Neuronal stem cell (in vitro differentiated cells): ENCODE measurements around the gene ARL4D.
A peak's percentile ranks its signal among the peaks of the same experiment; 100 is the strongest.
"Not testable (repeated sequence)": the region's sequence is repeated elsewhere in the genome, so short reads cannot be mapped to it uniquely, and the experiment has no call there.

Experiments used
- DNase-seq: peaks from one replicate; pipeline ENCODE4 v3.0.0-alpha.2; 2013; ENCODE audit warnings: low spot score
- H2AFZ ChIP-seq: one replicate; pipeline ENCODE4 v1.6.1; 2013; ENCODE audit warnings: mild to moderate bottlenecking, low read length, inconsistent platforms
- H2AK5ac ChIP-seq: 2 replicates; pipeline ENCODE4 v1.6.1; 2013; ENCODE audit warnings: low read depth, mild to moderate bottlenecking, inconsistent platforms, low read length, moderate library complexity, mixed read lengths
- H2BK120ac ChIP-seq: 2 replicates; pipeline ENCODE4 v1.6.1; 2013; ENCODE audit warnings: low read depth, mild to moderate bottlenecking, inconsistent platforms, low read length, moderate library complexity, mixed read lengths
- H2BK12ac ChIP-seq: one replicate; pipeline ENCODE4 v1.6.1; 2013; ENCODE audit warnings: low read length, inconsistent platforms
- H2BK15ac ChIP-seq: 2 replicates; pipeline ENCODE4 v1.6.1; 2013; ENCODE audit warnings: mild to moderate bottlenecking, low read length, inconsistent platforms, mixed read lengths
- H2BK5ac ChIP-seq: one replicate; pipeline ENCODE4 v1.6.1; 2013; ENCODE audit warnings: inconsistent platforms, mild to moderate bottlenecking, low read length, moderate library complexity
- H3K14ac ChIP-seq: one replicate; pipeline ENCODE4 v1.6.1; 2013; ENCODE audit warnings: low read length, inconsistent platforms
- H3K18ac ChIP-seq: 2 replicates; pipeline ENCODE4 v1.6.1; 2013; ENCODE audit warnings: low read length, inconsistent platforms
- H3K23ac ChIP-seq: 2 replicates; pipeline ENCODE4 v1.6.1; 2013; ENCODE audit warnings: low read depth, mild to moderate bottlenecking, mixed read lengths, low read length, inconsistent platforms; ENCODE audit not compliant: poor library complexity
- H3K27ac ChIP-seq: replicated peaks from 3 replicates; pipeline ENCODE4 v1.5.1; 2013; ENCODE audit warnings: low read length, inconsistent platforms
- H3K27me3 ChIP-seq, 3 experiments: 2 replicates each; pipeline ENCODE4 v1.6.1; 2013; ENCODE audit warnings: low read length in 3 of 3, mild to moderate bottlenecking in 2 of 3, inconsistent platforms in 1 of 3, low read depth in 1 of 3, mixed read lengths in 1 of 3, moderate library complexity in 1 of 3; ENCODE audit not compliant: control insufficient read depth in 3 of 3, insufficient read depth in 3 of 3
- H3K36me3 ChIP-seq, 2 donors: replicated peaks in 1 of 2; 2 replicates each; pipeline ENCODE4 v1.6.1; 2013; ENCODE audit warnings: low read length in 2 of 2; ENCODE audit not compliant: control insufficient read depth in 2 of 2, insufficient read depth in 2 of 2
- H3K4ac ChIP-seq: 2 replicates; pipeline ENCODE4 v1.6.1; 2013; ENCODE audit warnings: inconsistent platforms, mild to moderate bottlenecking, low read length, moderate library complexity
- H3K4me1 ChIP-seq, 2 donors: 1 replicate in 1 of 2; 2 replicates in 1 of 2; pipeline ENCODE4 v1.6.1; 2013; ENCODE audit warnings: low read length in 2 of 2, low read depth in 1 of 2; ENCODE audit not compliant: control insufficient read depth in 2 of 2, insufficient read depth in 1 of 2
- H3K4me2 ChIP-seq: one replicate; pipeline ENCODE4 v1.6.1; 2013; ENCODE audit warnings: mild to moderate bottlenecking, low read length, inconsistent platforms; ENCODE audit not compliant: insufficient read depth, poor library complexity, severe bottlenecking
- H3K4me3 ChIP-seq, 2 donors: 2 replicates each; pipeline ENCODE4 v1.5.1; 2013; ENCODE audit warnings: low read length in 2 of 2, mild to moderate bottlenecking in 2 of 2, inconsistent platforms in 1 of 2, moderate library complexity in 1 of 2
- H3K79me1 ChIP-seq: one replicate; pipeline ENCODE4 v1.6.1; 2013; ENCODE audit warnings: low read depth, mild to moderate bottlenecking, inconsistent platforms, low read length, moderate library complexity
- H3K9ac ChIP-seq: one replicate; pipeline ENCODE4 v1.6.1; 2013; ENCODE audit warnings: mild to moderate bottlenecking, low read depth, low read length, inconsistent platforms; ENCODE audit not compliant: poor library complexity
- H3K9me3 ChIP-seq, 2 donors: replicated peaks in 1 of 2; 2 replicates each; pipeline versions ENCODE3 to v1.6.1; 2013; ENCODE audit warnings: low read length in 2 of 2, mild to moderate bottlenecking in 2 of 2, inconsistent platforms in 1 of 2, low read depth in 1 of 2, mixed read lengths in 1 of 2, moderate library complexity in 1 of 2; ENCODE audit not compliant: control insufficient read depth in 2 of 2, insufficient read depth in 1 of 2
- H4K8ac ChIP-seq: one replicate; pipeline ENCODE4 v1.6.1; 2013; ENCODE audit warnings: low read depth, mild to moderate bottlenecking, inconsistent platforms, low read length, moderate library complexity
- H4K91ac ChIP-seq: one replicate; pipeline ENCODE4 v1.6.1; 2013; ENCODE audit warnings: low read length, low read depth, mild to moderate bottlenecking, inconsistent platforms; ENCODE audit not compliant: poor library complexity
- WGBS, 2 donors: extraction: QIAGEN DNeasy Blood & Tissue Kit; methylation state at CpG; one replicate each; pipeline ENCODE4 v1.1.7; 2013; ENCODE audit warnings: missing lambda C conversion rate in 2 of 2, mixed read lengths in 1 of 2; ENCODE audit not compliant: insufficient read length in 2 of 2, insufficient replicate concordance in 1 of 2; ENCODE audit errors: extremely low coverage in 2 of 2; 5-methylcytosine and 5-hydroxymethylcytosine counted together

The ARL4D gene

DNA sequence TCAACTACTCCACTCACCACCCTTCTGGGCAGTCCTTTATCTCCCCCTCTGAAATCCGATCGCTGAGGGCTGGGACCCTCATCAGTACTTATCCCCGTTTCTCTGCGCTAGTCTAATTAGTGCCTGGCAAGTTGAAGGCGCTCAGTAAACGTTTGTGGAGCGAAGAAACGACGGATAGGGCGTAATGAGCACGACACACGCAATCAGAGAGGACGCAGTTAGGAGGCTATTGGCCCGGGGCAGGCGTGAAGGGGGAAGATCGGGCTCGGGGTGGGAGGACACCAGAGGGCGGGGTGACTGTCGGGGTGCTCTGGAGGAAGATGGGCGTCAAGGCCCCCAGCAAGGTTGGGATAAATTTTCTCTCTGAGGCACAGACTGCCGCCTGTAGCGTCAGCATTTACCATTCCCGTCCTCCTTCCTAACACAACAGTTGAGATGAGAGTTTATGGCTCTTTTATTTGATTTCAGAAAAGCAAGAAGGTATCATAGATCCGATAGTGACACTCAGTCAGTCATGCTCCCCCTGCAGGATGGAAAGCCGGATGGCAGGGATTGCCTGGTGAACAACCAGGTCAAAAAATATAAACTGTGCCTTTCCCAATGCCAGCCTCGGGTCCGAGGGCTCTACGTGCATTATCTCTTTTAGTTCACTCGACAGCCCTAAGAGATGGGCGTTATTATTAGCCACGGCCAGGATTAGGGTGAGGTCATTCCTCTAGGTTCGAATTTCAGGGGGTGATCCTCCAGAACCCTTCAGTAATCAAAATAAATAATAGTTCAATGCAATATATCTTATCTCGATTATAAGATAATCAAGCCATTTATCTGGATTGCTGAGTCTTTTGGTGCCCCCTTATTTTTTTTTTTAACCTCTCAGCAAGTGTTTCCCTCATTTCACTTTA, 9.5 kb upstream of the ARL4D start:
- peak overlapping the region; percentile 91 for H2AFZ ChIP-seq
- H2AK5ac ChIP-seq = no peak overlapping the region
- no peak overlapping the region for H3K14ac ChIP-seq
- no CpG with 5 or more reads among the region's 33 CpGs for WGBS, 2 donors
- peak overlapping the region; percentile 20 for H2BK5ac ChIP-seq
- H3K4me1 ChIP-seq = peaks cover 0 to 4% of the 10 kb centered on the region in 2 donors
- H4K91ac ChIP-seq = peak overlapping the region; percentile 73
- no peak overlapping the region for H2BK12ac ChIP-seq
- H4K8ac ChIP-seq = no peak overlapping the region
- H2BK120ac ChIP-seq = no peak overlapping the region
- no peak overlapping the region for H3K23ac ChIP-seq
- no peaks in the 10 kb centered on the region for H3K9me3 ChIP-seq
- no peaks in the 10 kb centered on the region for H3K27me3 ChIP-seq
- peak; percentile 63 for DNase-seq
- no peak overlapping the region for H3K4ac ChIP-seq
- H3K9ac ChIP-seq = peak overlapping the region; percentile 85
- H3K4me2 ChIP-seq = peak overlapping the region; percentile 92
- H3K36me3 ChIP-seq = no peaks in the 10 kb centered on the region
- H3K4me3 ChIP-seq = peak overlapping the region; percentile 49 to 79
- peak overlapping the region; percentile 20 for H3K18ac ChIP-seq
- no peaks in the 10 kb centered on the region for H3K79me1 ChIP-seq
- H3K27ac ChIP-seq = peak overlapping the region; percentile 86
- H2BK15ac ChIP-seq = no peak overlapping the region

DNA sequence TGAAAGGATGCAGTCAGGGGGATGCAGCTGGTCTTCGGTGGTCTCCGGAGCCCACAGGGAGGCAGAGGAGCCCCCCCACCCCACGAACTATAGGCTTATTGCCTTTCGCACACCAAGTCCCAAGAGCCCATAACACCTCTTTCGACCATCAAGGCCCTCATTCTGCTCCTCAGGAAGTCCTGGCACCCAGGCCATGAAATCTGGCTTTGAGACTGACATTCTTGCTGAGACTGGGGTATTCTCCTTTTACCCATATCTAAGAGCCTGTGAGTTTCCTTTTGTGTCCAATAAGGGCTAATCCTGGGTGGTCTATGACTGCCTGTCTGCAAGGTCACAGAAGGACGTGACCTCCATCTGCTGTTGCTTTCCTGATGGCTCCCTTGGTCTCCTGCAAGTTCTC, 6.4 kb upstream of the ARL4D start:
- H3K27me3 ChIP-seq = no peaks in the 10 kb centered on the region
- peak overlapping the region; percentile 54 for H2AFZ ChIP-seq
- no peak overlapping the region for H3K27ac ChIP-seq
- no peak overlapping the region for H3K9ac ChIP-seq
- no peak overlapping the region for H3K4me2 ChIP-seq
- H2BK5ac ChIP-seq = no peak overlapping the region
- no CpG with 5 or more reads among the region's 6 CpGs for WGBS, 2 donors
- H2BK120ac ChIP-seq = no peak overlapping the region
- H2BK12ac ChIP-seq = no peak overlapping the region
- H3K4ac ChIP-seq = no peak overlapping the region
- H3K4me3 ChIP-seq = no peak overlapping the region
- H4K91ac ChIP-seq = no peak overlapping the region
- H3K14ac ChIP-seq = no peak overlapping the region
- no peak overlapping the region for H2BK15ac ChIP-seq
- H3K23ac ChIP-seq = no peak overlapping the region
- no peak for DNase-seq
- no peaks in the 10 kb centered on the region for H3K36me3 ChIP-seq
- H3K18ac ChIP-seq = no peak overlapping the region
- H2AK5ac ChIP-seq = peak overlapping the region; percentile 57
- no peak overlapping the region for H4K8ac ChIP-seq
- no peaks in the 10 kb centered on the region for H3K9me3 ChIP-seq
- H3K4me1 ChIP-seq = peaks cover 0 to 2% of the 10 kb centered on the region in 2 donors
- H3K79me1 ChIP-seq = no peaks in the 10 kb centered on the region

GRCh38 chr17:43393944-43394482, 4.8 kb upstream of the ARL4D start:
- H3K4me3 ChIP-seq = no peak overlapping the region
- no peak overlapping the region for H3K23ac ChIP-seq
- no peak overlapping the region for H3K27ac ChIP-seq
- no CpG with 5 or more reads among the region's 11 CpGs for WGBS, 2 donors
- H3K18ac ChIP-seq = no peak overlapping the region
- peak; percentile 92 for DNase-seq
- H2AFZ ChIP-seq = peak overlapping the region; percentile 80
- no peak overlapping the region for H3K14ac ChIP-seq
- no peak overlapping the region for H4K91ac ChIP-seq
- no peak overlapping the region for H2BK120ac ChIP-seq
- no peak overlapping the region for H3K4me2 ChIP-seq
- H2BK12ac ChIP-seq = no peak overlapping the region
- no peak overlapping the region for H2BK5ac ChIP-seq
- H3K79me1 ChIP-seq = no peaks in the 10 kb centered on the region
- H3K9ac ChIP-seq = no peak overlapping the region
- H2BK15ac ChIP-seq = no peak overlapping the region
- no peaks in the 10 kb centered on the region for H3K27me3 ChIP-seq
- no peak overlapping the region for H3K4ac ChIP-seq
- no peaks in the 10 kb centered on the region for H3K9me3 ChIP-seq
- no peak overlapping the region for H2AK5ac ChIP-seq
- H4K8ac ChIP-seq = no peak overlapping the region
- no peaks in the 10 kb centered on the region for H3K36me3 ChIP-seq
- peaks cover 2 to 3% of the 10 kb centered on the region in 2 donors for H3K4me1 ChIP-seq

GRCh38 chr17:43394696-43395095, 4.1 kb upstream of the ARL4D start:
- H3K9me3 ChIP-seq, H2BK5ac ChIP-seq, H3K4me1 ChIP-seq, H3K14ac ChIP-seq, H3K27ac ChIP-seq, H3K36me3 ChIP-seq, H3K4ac ChIP-seq, H2BK12ac ChIP-seq, H2BK15ac ChIP-seq, H2AK5ac ChIP-seq, H3K79me1 ChIP-seq, H4K8ac ChIP-seq, DNase-seq, H4K91ac ChIP-seq, H3K4me3 ChIP-seq, H2BK120ac ChIP-seq, H3K4me2 ChIP-seq, H3K9ac ChIP-seq, H3K27me3 ChIP-seq, H3K18ac ChIP-seq, H3K23ac ChIP-seq: not testable (repeated sequence)
- WGBS, 2 donors = no CpG with 5 or more reads among the region's 12 CpGs
- peak overlapping the region; percentile 80 for H2AFZ ChIP-seq
